Thyroid gland (tissue), 4 donors: ENCODE measurements around the gene VMAC. TPM values are rescaled to one million over a fixed set of nuclear protein-coding genes. Genes with fewer than 3 reads are reported as not detected.

Experiments
- DNase-seq, 2 donors: peaks; one replicate each; pipeline ENCODE4 v3.0.0-alpha.2; 2019
- H3K27ac ChIP-seq, 3 donors: fragments of 200-600 bp; sonication (generic); 1 replicate in 2 of 3; 2 replicates in 1 of 3; pipeline ENCODE4 v1.5.1; 2016 to 2019; ENCODE audit warnings: mild to moderate bottlenecking in 1 of 3, moderate library complexity in 1 of 3
- H3K27me3 ChIP-seq: fragments of 200-600 bp; sonication (generic); one replicate; pipeline ENCODE4 v1.5.1; 2019
- H3K36me3 ChIP-seq, 2 donors: fragments of 200-600 bp; sonication (generic); one replicate each; pipeline ENCODE4 v1.5.1; 2016 to 2019
- H3K4me1 ChIP-seq, 2 donors: fragments of 200-600 bp; sonication (generic); one replicate each; pipeline ENCODE4 v1.5.1; 2017 to 2019
- H3K4me3 ChIP-seq, 3 donors: fragments of 200-600 bp; sonication (generic); replicated peaks in 1 of 3; 1 replicate in 2 of 3; 2 replicates in 1 of 3; pipeline ENCODE4 v1.5.1; 2016; ENCODE audit warnings: mild to moderate bottlenecking in 1 of 3
- H3K9me3 ChIP-seq: fragments of 200-600 bp; sonication (generic); one replicate; pipeline ENCODE4 v1.5.1; 2017
- CTCF ChIP-seq, 6 experiments: fragments of 200-600 bp in 3 of 6; fragments of 450-650 bp in 3 of 6; sonication (generic) in 3 of 6; IDR thresholded peaks; one replicate each; pipeline ENCODE4 v1.5.1; 2016 to 2019; ENCODE audit warnings: antibody characterized with exemption in 6 of 6, mild to moderate bottlenecking in 2 of 6, inconsistent platforms in 1 of 6, moderate library complexity in 1 of 6
- POLR2A ChIP-seq, 2 donors: fragments of 450-650 bp; IDR thresholded peaks; one replicate each; pipeline ENCODE4 v1.6.1; 2017; ENCODE audit warnings: antibody characterized with exemption in 2 of 2, mild to moderate bottlenecking in 2 of 2, moderate library complexity in 1 of 2
- WGBS, 2 donors: methylation state at CpG; one replicate each; pipeline ENCODE4 v1.1.5; 2017; 5-methylcytosine and 5-hydroxymethylcytosine counted together
- intact Hi-C: fragments of 100-400 bp; cut with DNase I; formaldehyde crosslinking; loops from one replicate; pipeline ENCODE4 v1.15.1; 2023
- total RNA-seq, 4 donors: library from RNA; depleted of rRNA; stranded (reverse); fragments of >200 nt; gene quantifications; one replicate each; pipeline ENCODE4 v1.2.3, GENCODE V29; 2016

Gene VMAC
- total RNA-seq, 4 donors from 2014 or later, result 14.3 to 27.2 (median 17.8) TPM

GRCh38 chr19:5958074-5958850, 53.6 kb downstream of the VMAC start:
- no peak overlapping the region for H3K4me3 ChIP-seq
- TF ChIP-seq CTCF (IDR thresholded peaks at IDR 0.05), result no peak
- no peak for TF ChIP-seq POLR2A (IDR thresholded peaks at IDR 0.05)
- 87 to 92% methylated on average over 20 to 21 of the region's 21 CpGs for WGBS, 2 donors
- intact Hi-C loops, result no loop called here
- no peak for DNase-seq
- peaks cover 66 to 67% of the 10 kb centered on the region in 2 donors for H3K4me1 ChIP-seq
- H3K27ac ChIP-seq, result no peak overlapping the region
- H3K9me3 ChIP-seq, result no peaks in the 10 kb centered on the region
- no peaks in the 10 kb centered on the region for H3K27me3 ChIP-seq
- H3K36me3 ChIP-seq, result no peaks in the 10 kb centered on the region

- no peak for TF ChIP-seq POLR2A (IDR thresholded peaks at IDR 0.05)
- no peak for TF ChIP-seq CTCF (IDR thresholded peaks at IDR 0.05)
- H3K4me3 ChIP-seq, result no peak overlapping the region
- H3K4me1 ChIP-seq, result peaks cover 61 to 62% of the 10 kb centered on the region in 2 donors
- 87 to 94% methylated on average over 4 to 8 of the region's 10 CpGs for WGBS, 2 donors
- no peaks in the 10 kb centered on the region for H3K36me3 ChIP-seq
- no peaks in the 10 kb centered on the region for H3K9me3 ChIP-seq
- intact Hi-C loops, result no loop called here
- H3K27ac ChIP-seq, result no peak overlapping the region
- DNase-seq, result no peak
- H3K27me3 ChIP-seq, result no peaks in the 10 kb centered on the region
Observed at GRCh38 chr19:5958851-5959122, 54.1 kb downstream of the VMAC start.

GRCh38 chr19:5959260-5960004, 54.8 kb downstream of the VMAC start:
- H3K27ac ChIP-seq, result peak overlapping the region; percentile 42 to 55 (median 46)
- 68 to 72% methylated on average over 12 to 14 of the region's 14 CpGs for WGBS, 2 donors
- H3K4me1 ChIP-seq, result peaks cover 55 to 56% of the 10 kb centered on the region in 2 donors
- no peak overlapping the region for H3K4me3 ChIP-seq
- no peaks in the 10 kb centered on the region for H3K36me3 ChIP-seq
- DNase-seq, result no peak
- no peak for TF ChIP-seq CTCF (IDR thresholded peaks at IDR 0.05)
- no peak for TF ChIP-seq POLR2A (IDR thresholded peaks at IDR 0.05)
- no peaks in the 10 kb centered on the region for H3K9me3 ChIP-seq
- intact Hi-C loops, result loop anchor here (10.0 kb wide), 1 partner anchor 155 kb away; the partner anchor contains the start of gene NRTN
- H3K27me3 ChIP-seq, result no peaks in the 10 kb centered on the region

Other genes with a start within 250 kb of the VMAC start
- gene MICOS13, start 224.4 kb upstream of the VMAC start, total RNA-seq, result 10 to 100 TPM; 20.1 to 68.3 (median 47.2) TPM
- 10 to 100 TPM in 3 of 4 donors, 1 to 10 TPM in 1; 7.3 to 30.4 (median 15.8) TPM for gene HSD11B1L, start 223.8 kb upstream of the VMAC start, total RNA-seq
- gene RPL36, start 214.6 kb upstream of the VMAC start, total RNA-seq, result 100 to 1,000 TPM; 313 to 561 (median 386) TPM
- 100 to 1,000 TPM in 1 of 4 donors, 10 to 100 TPM in 3; 45.0 to 100 (median 67.9) TPM for gene LONP1, start 184.7 kb upstream of the VMAC start, total RNA-seq
- not detected for gene CATSPERD, start 184.2 kb upstream of the VMAC start, total RNA-seq
- 1 to 10 TPM in 3 of 4 donors, under 1 TPM in 1; 0.54 to 2.0 (median 1.2) TPM for gene PRR22, start 120.1 kb upstream of the VMAC start, total RNA-seq
- gene DUS3L, start 113.7 kb upstream of the VMAC start, total RNA-seq, result 10 to 100 TPM; 34.0 to 53.3 (median 44.9) TPM
- gene NRTN, start 99.8 kb upstream of the VMAC start, total RNA-seq, result 1 to 10 TPM in 3 of 4 donors, under 1 TPM in 1; 0.71 to 8.1 (median 1.3) TPM
- not detected for gene FUT6, start 65.2 kb upstream of the VMAC start, total RNA-seq
- under 1 TPM in 1 of 4 donors, not detected in 3; 0.13 TPM for gene FUT3, start 53.4 kb upstream of the VMAC start, total RNA-seq
- not detected for gene FUT5, start 34.3 kb upstream of the VMAC start, total RNA-seq
- 100 to 1,000 TPM; 115 to 325 (median 195) TPM for gene NDUFA11, start 1.1 kb upstream of the VMAC start, total RNA-seq
- gene CAPS, start 9.4 kb downstream of the VMAC start, total RNA-seq, result 10 to 100 TPM in 3 of 4 donors, 1 to 10 TPM in 1; 9.0 to 48.8 (median 26.3) TPM
- gene RANBP3, start 73.3 kb downstream of the VMAC start, total RNA-seq, result 100 to 1,000 TPM in 1 of 4 donors, 10 to 100 TPM in 3; 57.8 to 148 (median 82.7) TPM
- gene RFX2, start 205.6 kb downstream of the VMAC start, total RNA-seq, result 10 to 100 TPM in 1 of 4 donors, 1 to 10 TPM in 3; 4.1 to 10.6 (median 7.7) TPM
- gene ACSBG2, start 230.8 kb downstream of the VMAC start, total RNA-seq, result 1 to 10 TPM in 1 of 4 donors, under 1 TPM in 1, not detected in 2; 0.22 to 2.4 TPM